NCI-H2029 treated with DMSO at 0.1 percent for 48 hours (cell line): Measurements from ENCODE around the gene RAP1GAP.
"Not testable (repeated sequence)": the region's sequence is repeated elsewhere in the genome, so short reads cannot be mapped to it uniquely, and the experiment has no call there.

Source experiments
- DNase-seq: peaks from one replicate; lab custom pipeline; 2025; lab: John Stamatoyannopoulos, UW

RAP1GAP gene

GRCh38 chr1:21569820-21570527 lies 99.2 kb downstream of the RAP1GAP start:
- no peak for DNase-seq

- no peak for DNase-seq
These were observed 100.3 kb downstream of the RAP1GAP start for GRCh38 chr1:21568809-21569385.

- no peak for DNase-seq
These were observed 101.0 kb downstream of the RAP1GAP start for GRCh38 chr1:21568006-21568746.

DNA sequence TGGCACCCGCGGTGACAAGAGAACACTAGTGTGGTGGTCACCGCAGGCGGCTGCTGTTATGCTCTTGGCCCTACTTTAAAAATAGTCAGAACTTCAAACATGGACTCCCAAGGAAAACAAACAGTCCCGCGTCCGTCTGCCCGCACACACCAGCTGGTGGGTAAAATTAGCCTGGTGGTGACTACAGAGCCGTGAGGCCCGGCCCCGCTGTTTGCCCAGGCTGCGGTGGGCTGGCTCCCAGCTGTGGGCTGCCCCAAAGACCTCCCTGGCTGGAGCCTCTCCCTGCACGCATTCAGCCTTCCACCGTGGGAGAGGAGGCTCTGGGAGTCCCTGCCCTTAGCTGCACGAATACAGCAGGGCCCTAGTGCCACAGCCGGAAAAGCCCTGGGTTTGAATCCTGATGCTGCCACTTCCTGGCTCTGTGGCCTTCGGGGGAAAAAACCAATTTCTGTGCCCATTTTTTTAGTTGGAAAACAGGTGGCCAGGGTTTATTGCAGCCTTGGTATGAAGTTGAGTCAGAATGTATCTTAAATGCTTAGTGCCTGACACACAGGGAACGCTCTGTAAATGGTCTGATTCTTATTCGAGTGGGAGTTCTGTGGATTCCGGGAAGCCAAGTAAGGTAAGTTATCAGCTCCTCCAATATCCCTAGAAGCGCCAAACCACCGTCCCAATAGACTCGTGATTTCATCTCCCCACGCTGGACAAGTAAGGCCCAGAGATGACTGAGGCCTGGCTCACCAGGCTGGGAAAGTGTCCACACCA lies 101.7 kb downstream of the RAP1GAP start:
- no peak for DNase-seq

GRCh38 chr1:21566361-21566760 lies 102.8 kb downstream of the RAP1GAP start:
- DNase-seq: not testable (repeated sequence)

- DNase-seq: no peak
These were observed 103.9 kb downstream of the RAP1GAP start for GRCh38 chr1:21565285-21565684.

DNA sequence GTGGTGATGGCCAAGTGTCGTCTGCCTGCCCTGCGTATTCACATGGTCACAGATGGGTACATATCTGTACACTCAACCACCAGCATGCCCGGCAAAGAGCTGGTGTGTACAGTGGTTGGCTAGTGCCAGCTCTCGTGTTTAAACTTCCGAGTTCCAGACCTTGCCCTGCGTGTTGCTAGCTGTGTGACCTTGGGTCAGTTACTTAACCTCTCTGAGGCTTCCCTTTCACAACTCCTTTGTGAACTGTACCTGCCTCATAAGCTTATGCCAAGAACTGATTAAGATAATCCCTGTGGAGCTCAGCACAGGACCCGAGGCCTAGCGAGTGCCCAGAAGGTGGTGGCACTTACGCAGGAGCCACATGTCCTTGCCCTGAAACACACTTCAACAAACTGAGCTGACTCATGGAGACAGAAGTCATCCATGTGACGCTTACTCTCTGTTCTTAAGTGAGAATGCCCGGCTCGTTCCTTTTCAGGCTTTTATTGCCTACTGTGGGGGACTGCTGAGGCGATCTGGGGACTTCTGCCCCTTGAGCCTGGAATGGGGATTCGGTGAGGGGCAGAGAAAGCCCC lies 104.5 kb downstream of the RAP1GAP start:
- no peak for DNase-seq

GRCh38 chr1:21563971-21564370 lies 105.2 kb downstream of the RAP1GAP start:
- no peak for DNase-seq

DNA sequence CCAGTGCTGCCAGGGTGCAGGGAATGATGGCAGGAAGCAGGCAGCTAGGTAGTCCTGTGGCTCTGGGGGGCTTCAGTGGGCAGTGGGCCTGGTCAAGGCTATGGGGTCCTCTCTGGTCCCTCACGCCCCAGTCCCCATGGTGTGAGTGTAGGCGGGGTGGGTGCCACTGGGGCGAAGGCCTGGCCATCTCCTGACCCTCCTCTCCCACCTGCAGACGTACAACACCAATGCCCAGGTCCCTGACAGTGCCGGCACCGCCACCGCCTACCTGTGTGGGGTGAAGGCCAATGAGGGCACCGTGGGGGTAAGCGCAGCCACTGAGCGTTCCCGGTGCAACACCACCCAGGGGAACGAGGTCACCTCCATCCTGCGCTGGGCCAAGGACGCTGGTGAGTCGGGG lies 106.3 kb downstream of the RAP1GAP start:
- DNase-seq: no peak

DNA sequence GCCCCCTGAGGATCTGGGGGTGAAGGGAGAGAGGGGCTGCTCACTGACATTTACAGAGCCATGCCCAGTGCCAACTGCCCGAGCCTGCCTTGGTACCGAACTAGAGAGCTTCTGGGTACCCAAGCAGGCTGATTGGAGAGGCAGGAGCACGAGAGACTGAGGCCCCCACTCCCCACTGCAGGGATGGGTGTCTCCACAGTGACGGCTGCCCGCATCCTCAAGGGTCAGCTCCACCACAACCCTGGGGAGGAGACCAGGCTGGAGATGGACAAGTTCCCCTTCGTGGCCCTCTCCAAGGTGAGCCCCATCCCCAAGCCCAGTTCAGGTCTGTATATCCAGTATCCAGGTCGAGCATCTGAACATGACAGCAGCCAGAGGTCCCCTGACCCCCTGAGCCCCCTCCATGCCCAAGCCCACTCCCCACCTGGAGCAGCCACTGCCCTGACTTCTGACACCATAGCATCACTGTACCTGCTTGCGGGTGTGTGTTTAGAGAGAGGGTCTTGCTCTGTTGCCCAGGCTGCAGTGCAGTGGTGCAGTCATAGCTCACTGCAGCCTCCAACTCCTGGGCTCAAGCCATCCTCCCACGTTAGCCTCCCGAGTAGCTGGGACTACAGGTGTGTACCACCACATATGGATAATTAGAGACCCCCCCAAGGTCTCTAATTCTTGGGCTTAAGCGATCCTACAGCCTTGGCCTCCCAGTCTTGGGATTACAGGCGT lies 108.1 kb downstream of the RAP1GAP start:
- no peak for DNase-seq

DNA sequence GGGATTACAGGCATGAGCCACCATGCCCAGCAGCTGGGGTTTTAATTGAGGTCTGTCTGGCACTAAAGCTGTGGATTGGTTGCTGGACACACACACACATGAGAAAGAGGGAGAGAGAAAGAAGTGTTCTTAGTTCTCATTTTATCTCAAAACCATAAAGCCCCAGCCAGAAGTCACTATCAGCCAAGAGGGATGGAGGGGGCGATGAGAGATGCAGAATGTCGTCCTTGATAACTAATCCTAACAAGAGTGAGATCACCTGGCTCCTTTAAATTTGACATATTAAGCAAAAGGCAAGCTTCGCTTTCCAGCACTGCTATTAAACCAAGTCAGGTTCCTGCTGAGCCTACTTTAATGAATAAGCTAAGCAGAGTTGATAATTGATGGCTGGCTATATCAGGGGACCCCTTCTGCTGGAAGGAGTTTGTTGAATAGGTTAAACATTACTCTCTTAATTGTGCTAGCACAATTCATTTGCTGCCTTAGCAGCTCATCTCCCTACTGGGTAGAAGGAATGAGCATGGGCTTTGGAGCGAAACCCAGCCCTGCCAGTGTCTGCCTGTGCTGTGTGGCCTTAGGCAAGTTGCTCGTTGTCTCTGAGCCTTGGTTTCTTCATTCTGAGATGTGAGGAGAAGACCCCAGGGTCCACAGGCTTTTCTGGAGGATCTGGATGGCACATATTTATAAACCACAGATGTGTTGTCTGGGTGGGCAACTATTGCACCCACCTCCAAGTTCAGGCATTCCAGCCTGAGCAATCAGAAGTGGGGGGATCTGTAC lies 109.2 kb downstream of the RAP1GAP start:
- DNase-seq: no peak

- no peak for DNase-seq
These were observed 115.8 kb downstream of the RAP1GAP start for GRCh38 chr1:21553116-21553926.

GRCh38 chr1:21552715-21553114 lies 116.4 kb downstream of the RAP1GAP start:
- DNase-seq: no peak

DNA sequence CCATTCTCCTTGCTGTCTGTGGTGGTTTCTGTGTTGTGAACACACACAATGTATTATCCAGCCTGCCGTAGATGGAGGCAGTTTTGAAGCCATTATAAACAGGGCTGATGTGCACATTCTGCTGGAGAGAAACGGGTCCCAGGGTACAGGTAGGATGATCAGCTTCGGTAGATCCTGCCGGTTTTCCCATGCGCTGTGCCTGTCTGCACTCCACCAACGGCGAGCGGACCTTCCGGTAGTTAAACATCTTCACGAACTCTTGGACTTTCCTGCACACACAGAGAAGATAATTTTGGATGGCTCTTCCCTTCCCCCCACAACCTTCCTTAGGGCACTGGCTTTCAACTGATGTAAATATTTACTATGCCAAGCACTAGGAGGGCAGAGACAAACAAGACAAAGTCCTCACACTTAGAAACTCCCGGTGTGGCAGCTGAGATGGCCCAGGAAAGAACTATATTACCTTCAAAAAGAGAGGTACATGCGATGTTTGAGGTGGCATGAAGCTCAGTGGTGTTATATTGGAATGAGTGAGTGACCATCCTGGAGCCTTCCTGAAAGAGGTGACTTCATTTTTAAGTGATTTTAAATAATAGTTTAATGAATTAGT lies 118.2 kb downstream of the RAP1GAP start:
- DNase-seq: no peak

DNA sequence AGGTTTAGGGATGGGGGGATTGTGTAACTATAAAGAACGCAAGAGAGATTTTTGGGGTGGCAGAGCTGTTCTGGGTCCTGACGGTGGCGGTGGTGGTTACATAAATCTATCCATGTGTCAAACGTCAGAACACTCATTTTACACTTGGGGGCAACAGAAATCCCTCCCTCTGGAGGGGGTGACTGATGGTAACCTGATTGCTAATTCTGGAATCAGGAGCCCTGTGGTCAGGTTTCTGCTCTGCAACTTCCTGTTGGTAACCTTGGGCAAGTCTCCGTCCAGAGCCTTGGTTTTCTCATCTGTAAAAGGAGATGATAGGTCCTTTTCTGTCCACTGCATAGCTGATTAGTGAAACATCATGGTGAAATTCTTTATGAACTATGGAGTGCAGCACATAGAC lies 119.1 kb downstream of the RAP1GAP start:
- DNase-seq: no peak

DNA sequence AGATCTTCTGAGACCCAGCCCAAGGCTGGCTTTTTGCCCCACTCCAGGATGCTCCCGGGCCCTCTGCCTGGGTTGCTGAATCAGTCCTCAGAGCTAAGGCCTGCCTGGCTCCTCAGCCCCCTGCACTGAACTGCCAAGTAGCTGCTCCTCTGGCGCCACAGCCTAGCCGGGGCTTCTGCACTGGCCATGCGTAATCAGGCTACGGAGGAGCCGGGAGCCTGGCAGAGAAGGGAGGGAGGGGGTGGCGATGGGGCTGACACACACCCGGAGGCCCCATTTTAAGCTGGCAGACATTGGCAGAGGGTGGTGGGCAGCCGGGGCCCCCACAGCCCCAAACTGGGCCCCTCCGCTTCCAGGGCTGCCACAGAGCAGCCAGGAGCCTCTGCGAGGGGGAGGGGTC lies 121.3 kb downstream of the RAP1GAP start:
- DNase-seq: no peak
